GM11168 (cell line): ENCODE measurements around the gene GPR37L1.
"Not testable (repeated sequence)": the region's sequence is repeated elsewhere in the genome, so short reads cannot be mapped to it uniquely, and the experiment has no call there.

Experiments used
- in situ Hi-C: fragments of 300-500 bp; cut with MboI; formaldehyde crosslinking; loops from one replicate; pipeline ENCODE4 v1.12.0; 2022; ENCODE audit warnings: low sequenced_read_pairs; ENCODE audit not compliant: unreplicated experiment

GPR37L1 gene

DNA sequence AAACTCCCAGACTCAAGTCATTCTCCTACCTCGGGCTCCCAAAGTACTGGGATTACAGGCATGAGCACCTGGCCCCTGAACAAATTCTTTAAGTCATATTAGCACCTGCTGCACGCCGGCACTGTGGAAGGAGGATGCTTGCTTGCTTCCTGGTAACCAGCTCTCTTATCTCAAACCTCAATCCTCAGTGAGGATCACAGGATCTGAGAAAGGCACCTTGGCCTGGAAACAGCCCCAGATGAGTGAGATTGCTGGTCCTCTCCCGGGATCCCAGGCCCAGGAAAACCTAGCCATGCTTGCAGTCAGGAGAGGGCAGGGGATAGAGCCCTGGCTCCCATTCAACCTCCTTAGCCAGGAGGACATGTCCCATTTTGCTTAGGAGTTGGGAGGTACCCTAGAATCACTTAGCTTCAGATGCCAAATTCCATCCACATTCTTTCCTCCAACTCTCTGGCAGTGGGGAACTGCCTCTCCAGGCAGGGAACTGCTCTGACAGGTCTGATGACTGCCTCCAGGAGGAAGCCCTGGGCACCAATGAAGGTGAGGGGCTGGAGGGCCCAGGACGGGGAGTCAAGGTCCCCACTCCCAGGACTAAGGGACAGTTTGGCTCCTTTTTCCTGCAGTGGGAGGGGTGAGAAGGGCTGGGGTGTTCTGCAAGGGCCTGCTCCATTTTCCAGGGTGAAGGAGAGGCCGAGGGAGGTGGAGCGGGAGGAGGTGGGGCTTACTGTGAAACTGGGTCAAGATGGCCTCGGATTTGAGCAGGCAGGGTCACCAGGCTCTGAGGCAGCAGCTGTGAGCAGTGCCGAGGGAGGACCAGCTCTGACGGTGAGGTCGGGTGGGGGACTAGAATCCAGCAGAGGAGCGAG lies 9.5 kb downstream of the GPR37L1 start:
- in situ Hi-C loops = no loop called here

DNA sequence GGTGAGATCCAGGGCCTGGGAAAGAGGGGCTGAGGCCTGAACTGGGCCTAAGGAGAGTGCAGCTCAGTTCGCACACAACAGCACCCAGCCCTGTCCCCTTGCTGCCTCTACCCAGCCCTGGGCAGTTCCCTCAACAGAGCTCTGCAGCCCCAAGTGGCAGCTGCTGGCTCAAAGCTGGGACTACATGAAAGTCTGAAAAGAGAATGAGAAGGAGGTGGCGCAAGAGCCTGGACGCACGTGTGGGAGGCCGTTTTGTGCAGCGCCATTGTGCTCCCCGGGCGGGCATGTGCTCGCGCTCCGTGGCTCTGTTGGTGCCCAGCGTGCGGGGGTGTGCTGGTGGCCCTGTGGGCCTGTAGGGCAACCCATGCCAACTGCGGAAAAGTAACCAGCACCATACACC lies 10.3 kb downstream of the GPR37L1 start:
- in situ Hi-C loops = no loop called here

DNA sequence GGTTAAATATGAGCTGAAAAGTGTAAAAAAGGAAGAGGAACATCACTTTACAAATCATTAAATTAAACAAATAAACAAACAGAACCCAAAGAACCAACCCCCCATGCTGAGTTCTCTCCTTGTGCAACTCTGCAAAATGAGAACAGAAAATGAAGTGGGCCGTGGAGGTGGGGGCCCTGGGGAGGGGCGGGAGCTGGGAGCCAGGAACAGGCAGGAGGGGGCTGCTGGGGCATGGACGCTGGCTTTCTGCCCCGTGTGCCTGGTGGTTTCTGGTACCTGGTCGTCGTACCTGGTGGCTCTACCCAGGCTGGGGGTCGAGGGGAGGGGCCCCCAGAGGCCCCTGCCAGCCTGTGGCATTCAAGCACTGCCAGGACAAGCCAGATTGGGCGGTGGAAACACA lies 10.8 kb downstream of the GPR37L1 start:
- in situ Hi-C loops = no loop called here

DNA sequence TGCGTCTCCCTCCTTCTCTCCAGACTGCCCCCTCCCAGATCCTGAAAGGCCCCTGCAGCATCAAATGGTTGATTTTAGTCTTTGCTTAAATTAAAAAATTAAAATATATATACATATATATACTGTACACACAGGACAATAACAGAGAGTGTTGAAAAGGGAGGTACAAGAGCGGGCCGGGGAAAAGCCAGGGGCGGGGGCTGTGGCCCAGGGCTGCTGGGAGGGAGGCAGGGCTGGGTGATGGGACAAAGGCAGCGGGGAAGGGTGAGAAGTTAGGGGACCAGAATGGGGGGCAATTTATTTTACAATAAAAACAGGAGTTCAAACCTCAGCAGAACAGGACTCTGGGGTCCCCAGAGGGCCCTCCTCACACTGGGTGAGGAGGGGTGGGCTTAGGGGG lies 11.3 kb downstream of the GPR37L1 start:
- in situ Hi-C loops = no loop called here

DNA sequence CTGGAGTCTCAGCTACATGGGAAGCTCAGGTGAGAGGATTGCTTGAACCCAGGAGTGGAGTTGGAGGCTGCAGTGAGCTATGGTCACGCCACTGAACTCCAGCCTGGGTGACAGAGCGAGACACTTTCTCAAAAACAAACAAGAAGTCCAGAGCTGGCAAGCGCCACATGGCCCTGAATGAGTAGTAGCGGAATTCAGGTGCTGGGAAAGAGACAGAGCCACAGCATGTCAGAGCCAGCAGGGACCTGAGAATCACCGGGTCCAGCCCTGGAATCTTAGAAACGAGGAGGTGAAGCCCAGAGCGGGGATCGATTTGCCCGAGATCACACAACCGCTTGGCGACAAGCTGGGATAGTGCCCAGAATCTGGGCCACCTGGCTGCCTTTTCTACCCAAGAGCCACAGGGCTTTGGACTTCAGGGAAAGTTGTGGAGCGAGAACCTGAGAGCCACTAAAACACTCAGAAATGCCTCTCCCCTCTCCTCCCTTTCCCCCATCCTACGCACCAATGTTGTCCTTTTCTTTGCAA lies 12.0 kb downstream of the GPR37L1 start:
- in situ Hi-C loops = no loop called here

DNA sequence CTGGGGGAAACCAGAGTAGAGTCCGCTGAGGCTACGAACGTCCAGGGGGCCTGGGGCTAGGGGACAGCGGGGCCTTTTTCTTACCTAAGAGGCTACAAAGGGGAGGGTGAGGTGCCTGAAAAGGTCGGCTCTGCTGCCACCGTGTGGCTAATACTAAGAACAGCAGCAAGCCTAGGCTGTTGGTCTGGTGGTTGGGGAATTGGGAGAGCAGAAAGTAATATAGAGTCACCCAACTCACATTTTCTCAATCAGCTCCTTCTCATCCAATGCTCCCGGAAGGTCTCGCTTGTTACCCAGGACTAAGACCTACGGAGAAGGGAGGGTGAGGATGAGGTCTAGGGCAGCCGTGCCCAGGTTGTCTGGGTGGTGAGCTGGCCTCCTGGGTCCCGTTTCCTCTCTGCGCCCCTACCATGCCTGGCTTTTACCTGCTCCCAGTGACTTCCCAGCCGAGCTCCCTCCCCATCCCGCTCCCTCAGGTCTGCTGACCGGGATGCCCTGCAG lies 12.6 kb downstream of the GPR37L1 start:
- in situ Hi-C loops = no loop called here

DNA sequence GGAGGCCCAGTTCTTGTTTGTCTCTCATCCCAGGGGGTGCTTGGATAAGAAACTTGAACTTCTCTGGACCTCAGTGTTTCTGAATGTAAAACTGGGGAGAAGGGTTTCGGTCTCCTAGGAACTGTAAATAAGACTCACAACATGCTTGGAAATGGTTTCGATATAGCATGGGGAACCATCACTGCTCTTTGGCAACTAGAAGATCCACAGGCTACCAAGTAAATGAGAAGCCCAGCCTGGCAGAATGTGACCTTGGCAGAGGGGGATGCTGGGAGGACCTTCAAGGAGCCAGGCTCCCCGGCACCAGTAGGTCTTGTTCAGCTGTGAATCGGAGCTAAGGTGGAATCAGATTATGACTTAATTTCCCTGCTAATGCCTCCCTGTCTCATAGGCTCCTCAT lies 18.1 kb downstream of the GPR37L1 start:
- in situ Hi-C loops = no loop called here

DNA sequence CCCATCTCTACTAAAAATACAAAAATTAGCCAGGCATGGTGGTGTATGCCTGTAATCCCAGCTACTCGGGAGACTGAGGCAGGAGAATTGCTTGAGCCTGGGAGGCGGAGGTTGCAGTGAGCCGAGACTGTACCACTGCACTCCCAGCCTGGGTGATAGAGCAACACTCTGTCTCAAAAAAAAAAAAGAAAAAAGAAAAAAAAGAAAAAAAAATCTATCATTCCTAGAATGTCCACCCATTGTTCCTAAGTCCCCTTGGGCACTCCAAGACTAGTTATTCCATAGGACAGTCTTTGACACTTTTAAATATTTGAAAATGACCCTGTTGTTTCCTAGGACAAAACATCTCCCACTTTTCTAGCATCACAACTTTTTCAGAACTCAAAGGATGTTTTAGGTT lies 18.8 kb downstream of the GPR37L1 start:
- in situ Hi-C loops = not testable (repeated sequence)

DNA sequence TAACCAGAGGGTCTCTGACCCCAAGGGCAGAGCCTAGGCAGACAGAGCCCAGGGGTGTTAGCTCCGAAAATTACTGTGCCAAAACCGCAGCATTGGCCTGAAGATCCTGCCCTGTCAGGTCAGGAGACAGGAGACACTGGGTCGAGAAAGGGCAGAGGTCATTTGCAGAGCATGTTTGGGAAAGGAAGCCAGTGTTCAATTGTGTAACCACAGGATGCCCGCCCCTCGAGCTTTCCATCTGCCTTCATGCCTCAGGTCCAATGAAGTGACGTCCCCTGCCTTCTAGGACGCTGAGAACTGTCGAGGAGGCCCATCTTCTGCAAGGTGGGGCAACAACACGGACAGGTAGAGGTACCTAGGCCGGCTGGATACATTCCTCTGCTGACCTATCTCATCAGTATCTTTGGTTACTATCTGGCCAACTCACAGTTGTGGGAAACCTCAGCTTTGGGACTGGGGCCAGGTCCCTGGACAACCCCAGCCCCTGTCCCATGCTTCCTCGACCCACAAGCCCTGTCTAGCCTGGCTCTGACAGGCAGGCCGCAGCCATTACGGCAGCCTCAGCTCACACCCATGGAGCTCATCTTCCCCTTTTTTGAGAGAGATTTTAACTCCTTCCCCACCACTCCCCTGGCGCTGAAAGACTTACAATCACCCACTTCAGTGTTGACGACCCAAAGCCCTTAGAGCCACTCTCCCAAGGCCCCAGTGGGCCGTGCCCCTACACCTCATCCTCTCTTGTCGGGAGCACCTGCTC lies 20.5 kb downstream of the GPR37L1 start:
- in situ Hi-C loops = no loop called here

DNA sequence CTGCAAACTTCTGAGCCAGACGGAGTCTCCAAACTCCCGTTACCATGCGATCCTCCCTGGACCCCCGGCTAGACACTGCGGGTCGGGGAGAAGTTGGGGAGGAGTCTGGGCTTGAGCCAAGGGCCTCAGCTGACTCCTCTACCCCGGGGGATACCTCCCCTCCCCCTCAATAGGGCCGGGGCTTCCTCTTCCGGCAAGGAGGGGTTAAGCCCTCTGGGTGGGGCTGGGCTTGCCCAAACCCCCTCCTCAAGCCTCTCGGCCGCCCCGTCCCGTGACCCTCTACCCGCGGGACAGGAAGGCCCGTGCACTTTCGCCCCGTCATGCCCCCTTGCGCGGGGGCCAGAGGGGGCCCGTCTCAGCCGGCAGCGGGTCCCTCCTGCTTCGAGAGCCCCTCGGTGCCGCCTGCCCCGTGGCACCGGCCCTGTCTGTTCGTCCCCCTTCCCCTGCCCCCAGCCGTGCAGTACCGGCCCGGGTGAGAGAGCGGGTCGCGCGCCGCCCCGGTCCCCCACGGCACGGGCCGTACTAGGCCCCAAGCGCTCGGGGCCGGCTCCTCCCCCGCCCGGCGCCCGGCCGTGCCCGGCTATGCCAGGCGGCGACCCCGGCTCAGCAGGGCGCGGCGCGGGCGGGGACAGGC lies 21.2 kb downstream of the GPR37L1 start:
- in situ Hi-C loops = no loop called here

DNA sequence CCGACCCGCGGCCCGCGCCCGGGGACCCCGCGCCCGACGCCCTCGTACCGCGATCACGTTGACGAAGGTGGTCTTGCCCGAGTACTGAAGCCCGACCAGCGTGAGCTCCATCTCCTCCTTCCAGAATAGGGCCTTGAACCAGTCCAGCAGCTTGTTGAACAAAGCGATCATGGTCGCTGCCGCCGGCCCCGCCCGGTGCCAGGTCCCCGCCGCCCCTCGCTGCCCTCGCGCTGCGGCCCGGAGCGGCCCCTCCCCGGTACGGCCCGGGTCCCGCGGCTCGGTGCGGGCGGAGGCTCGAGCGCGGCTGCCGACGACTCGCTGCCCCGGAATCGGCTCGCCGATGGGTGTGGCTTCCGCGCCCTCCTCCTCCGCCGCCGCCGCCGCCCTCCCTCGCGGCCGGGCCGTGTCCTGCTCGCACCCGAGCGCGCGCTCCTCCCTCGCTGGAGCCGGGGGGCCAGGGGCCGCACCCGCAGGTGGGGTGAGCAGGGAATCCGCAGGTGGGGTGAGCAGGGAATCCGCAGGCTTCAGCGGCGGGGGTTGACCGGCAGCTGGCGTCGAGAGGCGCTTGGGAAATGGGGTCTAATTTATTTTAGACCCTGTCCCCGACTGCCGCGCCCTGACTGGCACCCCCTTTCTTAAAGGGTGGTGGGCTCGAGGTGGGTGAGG lies 21.8 kb downstream of the GPR37L1 start, which contains the start of gene ARL8A:
Gene ARL8A, minus strand, starts transcription at position 336 of the 666 bp plus-strand sequence. Its CDS starts 165 bp downstream, at position 171.
- in situ Hi-C loops = no loop called here

DNA sequence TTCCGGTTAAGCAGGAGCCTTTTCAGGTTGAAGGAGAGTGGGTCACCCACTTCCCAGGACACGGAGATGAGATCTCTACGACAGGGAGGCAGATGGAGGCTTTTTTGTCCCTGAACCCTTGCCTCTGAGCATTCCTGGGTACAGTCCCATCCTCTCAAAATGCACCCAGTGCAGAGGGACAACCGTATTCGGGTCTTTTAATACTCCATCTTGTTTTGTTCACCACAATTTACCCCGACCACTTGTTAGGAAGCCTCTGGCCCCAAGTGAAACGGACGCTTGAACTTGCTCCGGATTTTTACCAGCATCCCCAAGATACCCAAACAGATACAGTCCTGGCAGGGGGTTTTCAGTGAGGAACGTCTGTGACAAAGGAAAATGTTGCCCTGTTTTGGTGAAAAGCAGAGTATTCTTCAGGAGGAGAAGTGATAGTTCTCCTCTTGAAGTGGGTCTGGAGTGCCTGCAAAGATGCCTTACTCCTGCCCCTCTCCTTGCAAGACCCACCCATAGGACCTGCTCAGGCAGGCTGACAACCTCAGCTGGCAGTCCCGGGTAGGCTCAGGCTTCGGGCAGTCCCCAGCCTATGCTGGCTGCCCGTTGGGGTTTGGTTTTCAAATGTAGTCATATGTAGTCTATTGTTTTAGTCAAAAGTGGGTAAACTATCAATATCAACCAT lies 22.5 kb downstream of the GPR37L1 start:
- in situ Hi-C loops = no loop called here

DNA sequence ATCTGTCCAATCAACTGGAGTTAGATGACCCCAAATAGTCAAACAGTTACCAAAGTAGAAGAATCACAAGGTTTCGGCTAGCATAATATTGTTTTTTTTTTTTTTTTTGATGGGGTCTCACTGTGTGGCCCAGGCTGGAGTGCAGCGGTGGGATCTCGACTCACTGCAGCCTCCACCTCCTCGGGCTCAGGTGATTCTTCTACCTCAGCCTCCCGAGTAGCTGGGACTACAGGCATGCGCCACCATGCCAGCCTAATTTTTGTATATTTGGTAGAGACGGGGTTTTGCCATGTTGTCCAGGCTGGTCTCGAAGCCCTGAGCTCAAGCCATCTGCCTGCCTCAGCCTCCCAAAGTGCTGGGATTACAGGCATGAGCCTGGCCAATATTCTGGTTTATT lies 23.0 kb downstream of the GPR37L1 start:
- in situ Hi-C loops = not testable (repeated sequence)

DNA sequence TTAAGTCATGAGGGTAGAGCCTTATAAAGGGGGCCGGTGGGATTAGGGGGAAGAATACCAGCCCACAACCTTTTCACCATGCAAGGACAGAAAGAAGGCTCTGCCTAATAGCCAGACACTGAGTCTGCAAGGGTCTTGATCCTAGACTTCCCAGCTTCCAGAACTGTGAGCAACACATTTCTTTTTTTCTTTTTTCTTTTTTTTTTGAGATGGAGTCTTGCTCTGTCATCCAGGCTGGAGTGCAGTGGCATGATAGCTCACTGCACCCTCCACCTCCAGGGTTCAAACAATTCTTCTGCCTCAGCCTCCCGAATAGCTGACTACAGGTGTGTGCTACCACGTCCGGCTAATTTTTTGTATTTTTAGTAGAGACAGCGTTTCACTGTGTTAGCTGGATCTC lies 23.6 kb downstream of the GPR37L1 start:
- in situ Hi-C loops = no loop called here

DNA sequence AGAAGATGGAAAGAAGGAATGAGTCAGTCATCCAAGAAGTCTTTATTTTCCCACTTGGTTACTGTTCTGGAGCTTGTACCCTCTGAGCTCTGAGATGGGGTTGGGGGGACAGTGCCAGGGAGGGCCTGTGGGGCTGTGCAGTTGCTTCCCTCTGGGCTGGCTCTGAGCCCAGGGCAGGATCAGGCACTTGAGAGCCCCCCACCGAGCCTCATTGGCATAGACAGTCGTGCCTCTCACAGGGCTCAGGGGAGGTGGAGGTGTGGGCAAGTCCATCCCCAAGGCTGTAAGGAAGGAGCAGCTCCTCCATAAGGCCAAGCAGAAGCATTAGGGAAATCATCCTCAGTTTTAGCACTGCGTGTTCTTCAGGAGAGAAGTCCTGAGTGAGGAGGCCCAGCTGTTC lies 24.3 kb downstream of the GPR37L1 start:
- in situ Hi-C loops = no loop called here

DNA sequence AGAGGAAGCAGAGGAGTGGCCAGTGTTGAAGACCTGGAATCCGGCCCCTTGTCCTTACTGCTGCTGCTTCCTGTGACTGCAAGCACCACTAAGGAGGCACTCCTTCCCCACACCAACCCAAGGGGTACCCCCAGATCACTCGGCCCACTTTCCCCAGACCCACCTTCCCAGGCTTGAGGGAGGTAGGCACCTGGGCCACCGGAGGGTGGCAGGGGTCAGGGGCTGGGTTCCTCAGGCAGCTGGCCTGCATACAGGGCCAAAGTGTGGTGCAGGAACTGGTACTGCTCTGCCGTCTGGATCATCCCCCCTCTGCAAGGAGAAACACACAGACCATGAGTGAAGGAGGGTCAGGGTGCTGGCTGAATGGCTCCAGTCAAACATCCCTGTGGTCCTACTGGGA lies 25.7 kb downstream of the GPR37L1 start:
- in situ Hi-C loops = no loop called here

DNA sequence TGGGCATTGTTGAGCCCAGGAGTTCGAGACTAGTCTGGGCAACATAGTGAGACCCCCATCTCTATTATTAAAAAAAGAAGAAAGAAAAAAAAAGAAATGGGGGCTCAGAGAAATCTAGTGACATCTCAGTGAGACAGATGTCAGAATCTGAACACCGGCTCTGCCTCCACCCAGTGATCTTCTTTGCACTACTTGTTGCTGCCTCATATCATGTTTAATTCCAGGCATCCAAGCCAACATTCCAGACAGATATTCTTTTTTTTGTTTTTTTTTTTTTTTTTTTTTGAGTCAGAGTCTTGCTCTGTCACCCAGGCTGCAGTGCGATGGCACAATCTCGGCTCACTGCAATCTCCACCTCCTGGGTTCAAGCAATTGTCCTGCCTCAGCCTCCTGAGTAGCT lies 26.8 kb downstream of the GPR37L1 start:
- in situ Hi-C loops = no loop called here

DNA sequence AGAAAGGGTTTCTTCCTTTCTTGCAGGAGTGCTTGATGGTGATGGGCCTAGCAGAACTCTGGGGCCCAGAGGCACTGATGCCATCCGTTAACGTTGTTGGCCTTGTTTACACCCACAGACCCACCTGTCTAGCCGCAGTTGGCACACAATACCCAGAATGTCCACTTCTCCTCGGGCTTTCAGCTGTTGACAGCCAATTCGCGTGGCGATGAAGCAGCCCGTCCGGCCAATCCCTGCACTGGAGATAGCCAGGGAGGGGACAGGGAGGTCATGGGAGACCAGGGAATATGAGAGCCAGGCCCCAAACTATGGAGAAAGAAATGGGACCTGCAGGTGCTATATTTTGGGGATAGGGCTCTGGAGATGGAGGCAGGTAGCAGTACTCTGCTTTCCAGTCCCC lies 27.5 kb downstream of the GPR37L1 start:
- in situ Hi-C loops = no loop called here

DNA sequence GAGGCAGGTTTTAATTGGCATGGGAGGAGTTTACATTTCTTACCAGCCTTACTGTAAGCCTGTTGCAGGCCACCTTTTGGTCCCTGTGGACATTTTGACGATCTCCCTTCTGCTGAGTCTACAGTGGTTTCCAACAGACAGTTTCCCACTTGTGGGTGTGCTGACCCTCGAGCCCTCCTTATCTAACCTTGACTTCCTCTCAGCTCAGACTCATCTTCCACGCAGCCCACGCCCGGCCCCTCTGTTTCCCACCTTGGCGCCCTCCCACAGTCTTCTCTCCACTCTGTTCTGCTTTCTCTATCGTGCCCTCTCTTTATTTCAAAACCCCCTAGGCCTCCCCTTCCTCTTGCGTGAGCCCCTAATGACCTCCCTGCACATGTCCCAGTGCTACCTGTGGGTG lies 27.9 kb downstream of the GPR37L1 start:
- in situ Hi-C loops = no loop called here

DNA sequence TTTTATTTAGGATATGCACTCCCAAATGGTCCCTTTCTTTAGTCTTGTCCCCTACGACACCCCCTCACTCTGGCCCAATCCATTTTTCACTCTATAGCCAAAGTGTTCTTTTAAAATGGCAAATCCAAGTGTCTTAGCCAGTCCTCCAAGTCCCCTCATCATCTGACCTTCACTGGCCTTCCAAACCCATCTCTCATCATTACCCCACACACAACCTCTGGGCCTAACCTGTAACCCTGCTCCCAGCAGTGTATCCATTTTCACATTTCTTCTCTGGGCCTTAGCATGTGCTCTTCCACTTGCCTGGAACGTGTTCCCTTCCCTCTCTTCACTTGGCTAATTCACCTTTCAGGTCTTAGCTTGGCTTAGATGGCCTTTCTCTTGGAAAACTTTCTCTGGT lies 28.3 kb downstream of the GPR37L1 start:
- in situ Hi-C loops = no loop called here
